ENCODE results near the gene MIPOL1.

The MIPOL1 gene

DNA sequence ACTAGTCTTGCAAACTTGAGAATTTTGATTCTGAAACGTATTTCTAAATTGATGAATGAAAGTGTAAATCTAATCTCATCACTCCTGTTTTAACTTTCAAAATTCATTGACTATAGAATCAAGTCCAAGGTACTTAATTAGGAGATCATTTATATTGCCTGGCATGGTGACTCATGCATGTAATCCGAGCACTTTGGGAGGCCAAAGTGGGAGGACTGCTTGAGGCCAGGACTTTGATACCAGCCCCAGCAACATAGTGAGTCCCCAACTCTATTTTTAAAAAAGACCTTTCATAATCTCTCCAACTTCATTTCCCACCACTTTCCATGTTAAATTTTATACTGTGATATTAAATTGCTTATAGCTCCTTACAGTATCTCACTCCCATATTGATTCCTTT, 3.0 kb upstream of the MIPOL1 start:
- TF ChIP-seq, protein P1, sequence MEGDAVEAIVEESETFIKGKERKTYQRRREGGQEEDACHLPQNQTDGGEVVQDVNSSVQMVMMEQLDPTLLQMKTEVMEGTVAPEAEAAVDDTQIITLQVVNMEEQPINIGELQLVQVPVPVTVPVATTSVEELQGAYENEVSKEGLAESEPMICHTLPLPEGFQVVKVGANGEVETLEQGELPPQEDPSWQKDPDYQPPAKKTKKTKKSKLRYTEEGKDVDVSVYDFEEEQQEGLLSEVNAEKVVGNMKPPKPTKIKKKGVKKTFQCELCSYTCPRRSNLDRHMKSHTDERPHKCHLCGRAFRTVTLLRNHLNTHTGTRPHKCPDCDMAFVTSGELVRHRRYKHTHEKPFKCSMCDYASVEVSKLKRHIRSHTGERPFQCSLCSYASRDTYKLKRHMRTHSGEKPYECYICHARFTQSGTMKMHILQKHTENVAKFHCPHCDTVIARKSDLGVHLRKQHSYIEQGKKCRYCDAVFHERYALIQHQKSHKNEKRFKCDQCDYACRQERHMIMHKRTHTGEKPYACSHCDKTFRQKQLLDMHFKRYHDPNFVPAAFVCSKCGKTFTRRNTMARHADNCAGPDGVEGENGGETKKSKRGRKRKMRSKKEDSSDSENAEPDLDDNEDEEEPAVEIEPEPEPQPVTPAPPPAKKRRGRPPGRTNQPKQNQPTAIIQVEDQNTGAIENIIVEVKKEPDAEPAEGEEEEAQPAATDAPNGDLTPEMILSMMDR (IDR thresholded peaks at IDR 0.05; ENCODE audit: insufficient read depth, low read depth, low read length, missing control alignments), result no peak
- H3K4me3 ChIP-seq (ENCODE audit: low read depth, low read length), result no peak overlapping the region
- DNase-seq (ENCODE audit: low read depth), result no peak

DNA sequence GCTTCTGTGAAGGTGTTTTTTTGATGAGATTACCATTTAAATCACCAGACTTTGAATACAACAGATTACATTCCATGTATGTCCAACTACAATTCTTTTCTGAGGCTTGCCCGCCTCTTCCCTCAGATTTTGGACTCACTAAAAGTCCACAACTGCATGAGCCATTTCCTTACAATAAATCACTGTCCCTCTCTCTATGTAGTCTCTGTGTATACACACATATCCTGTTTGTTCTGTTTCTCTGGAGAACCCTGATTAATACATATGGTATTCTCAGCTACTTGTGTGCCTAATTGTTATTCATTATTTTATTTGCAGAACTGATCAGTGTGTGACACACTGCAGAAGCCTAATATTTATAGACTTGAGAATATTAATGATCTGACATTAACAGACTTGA, 2.4 kb upstream of the MIPOL1 start:
- TF ChIP-seq, protein P1 (IDR thresholded peaks at IDR 0.05; ENCODE audit: insufficient read depth, low read depth, low read length, missing control alignments), result no peak
- H3K4me3 ChIP-seq (ENCODE audit: low read depth, low read length), result no peak overlapping the region
- DNase-seq (ENCODE audit: low read depth), result no peak

DNA sequence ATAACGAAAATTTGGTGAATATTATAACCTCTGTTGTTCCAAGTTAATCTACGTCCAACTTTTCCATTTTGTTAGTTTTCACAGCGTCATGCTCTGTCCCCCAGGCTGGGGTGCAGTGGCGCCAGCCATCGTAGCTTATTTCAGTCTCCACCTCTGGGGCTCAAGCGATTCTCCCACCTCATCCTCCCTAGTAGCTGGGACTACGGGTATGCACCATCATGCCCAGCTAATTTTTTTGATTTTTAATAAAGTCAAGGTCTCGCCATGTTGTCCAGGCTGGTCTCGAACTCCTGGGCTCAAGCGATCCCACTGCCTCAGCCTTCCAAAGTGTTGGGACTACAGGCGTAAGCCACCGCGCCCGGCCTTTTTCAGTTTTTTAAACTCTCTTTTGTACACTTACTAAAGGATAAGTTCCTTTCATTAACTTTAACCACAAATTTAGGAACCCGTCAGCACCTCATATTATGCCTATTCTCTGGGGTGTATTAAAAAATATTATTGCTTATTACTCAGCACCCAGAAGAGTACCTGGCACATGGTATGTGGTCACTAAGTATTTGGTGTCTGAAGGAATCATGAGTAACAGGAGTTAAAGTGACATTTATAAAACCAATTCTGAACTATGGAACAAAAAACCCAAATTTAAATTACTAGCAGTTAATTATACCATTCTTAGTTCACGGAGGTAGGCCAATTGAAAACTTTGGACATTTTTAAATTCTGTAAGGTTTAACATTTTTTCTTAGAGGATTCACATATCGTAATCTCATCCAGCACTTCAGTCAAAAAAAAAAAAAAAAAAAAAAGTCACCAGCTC, 925 bp upstream of the MIPOL1 start:
- no peak overlapping the region for H3K4me3 ChIP-seq (ENCODE audit: low read depth, low read length)
- no peak for DNase-seq (ENCODE audit: low read depth)
- TF ChIP-seq, protein P1 (IDR thresholded peaks at IDR 0.05; ENCODE audit: insufficient read depth, low read depth, low read length, missing control alignments), result no peak

DNA sequence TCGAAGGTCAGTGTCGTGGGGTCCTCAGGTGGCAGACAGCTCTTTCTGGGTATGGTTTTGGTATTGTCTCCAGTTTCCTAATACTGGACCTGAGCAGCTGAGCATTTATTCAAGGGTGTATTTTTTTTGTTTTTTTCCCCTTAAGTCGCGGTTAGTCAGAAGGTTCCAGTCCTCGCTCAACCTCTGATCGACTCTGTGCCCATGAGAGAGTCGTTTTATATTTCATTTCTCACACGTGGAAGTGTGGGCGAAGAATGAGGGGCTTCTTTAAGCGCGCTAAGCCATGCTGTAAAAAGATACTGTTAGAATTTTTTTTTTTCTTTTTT, 499 bp downstream of the MIPOL1 start:
- no peak overlapping the region for H3K4me3 ChIP-seq (ENCODE audit: low read depth, low read length)
- no peak for DNase-seq (ENCODE audit: low read depth)
- TF ChIP-seq, protein P1 (IDR thresholded peaks at IDR 0.05; ENCODE audit: insufficient read depth, low read depth, low read length, missing control alignments), result no peak

DNA sequence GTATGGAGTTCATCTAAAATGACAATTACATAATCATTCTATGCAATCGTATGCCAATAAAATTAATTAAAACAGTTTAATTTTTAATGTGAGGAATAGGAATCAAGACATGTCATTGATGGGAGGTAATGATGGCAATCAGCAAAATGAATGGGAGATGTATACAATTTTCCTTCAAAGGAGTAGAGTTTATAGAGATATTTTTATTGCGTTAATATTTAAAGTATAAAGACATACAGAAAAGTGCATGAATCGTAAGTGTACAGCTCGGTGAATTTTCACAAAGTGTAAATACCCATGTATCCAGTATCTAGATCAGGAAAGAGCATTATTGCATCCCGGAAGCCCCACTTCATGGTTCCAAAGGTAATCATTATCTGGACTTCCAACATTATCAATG, 1.2 kb downstream of the MIPOL1 start:
- TF ChIP-seq, protein P1 (IDR thresholded peaks at IDR 0.05; ENCODE audit: insufficient read depth, low read depth, low read length, missing control alignments), result no peak
- DNase-seq (ENCODE audit: low read depth), result no peak
- no peak overlapping the region for H3K4me3 ChIP-seq (ENCODE audit: low read depth, low read length)

DNA sequence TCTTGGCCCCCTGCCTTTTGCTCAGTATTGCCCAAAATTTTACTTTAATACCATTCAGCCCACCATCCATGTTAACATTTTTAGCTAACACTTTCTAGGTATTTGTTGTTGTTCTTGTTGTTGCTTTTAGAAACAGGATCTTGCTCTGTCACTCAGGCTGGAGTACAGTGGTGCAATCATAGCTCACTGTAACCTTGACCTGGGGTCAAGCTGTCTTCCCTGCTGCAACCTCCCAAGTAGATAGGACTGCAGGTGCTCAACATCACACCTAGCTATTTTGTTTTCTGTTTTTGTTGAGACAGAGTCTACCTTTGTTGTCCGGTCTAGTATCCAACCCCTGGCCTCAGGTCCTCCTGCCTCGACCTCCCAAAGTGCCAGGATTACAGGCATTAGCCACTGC, 4.0 kb downstream of the MIPOL1 start:
- no peak overlapping the region for H3K4me3 ChIP-seq (ENCODE audit: low read depth, low read length)
- TF ChIP-seq, protein P1 (IDR thresholded peaks at IDR 0.05; ENCODE audit: insufficient read depth, low read depth, low read length, missing control alignments), result no peak
- DNase-seq (ENCODE audit: low read depth), result no peak

DNA sequence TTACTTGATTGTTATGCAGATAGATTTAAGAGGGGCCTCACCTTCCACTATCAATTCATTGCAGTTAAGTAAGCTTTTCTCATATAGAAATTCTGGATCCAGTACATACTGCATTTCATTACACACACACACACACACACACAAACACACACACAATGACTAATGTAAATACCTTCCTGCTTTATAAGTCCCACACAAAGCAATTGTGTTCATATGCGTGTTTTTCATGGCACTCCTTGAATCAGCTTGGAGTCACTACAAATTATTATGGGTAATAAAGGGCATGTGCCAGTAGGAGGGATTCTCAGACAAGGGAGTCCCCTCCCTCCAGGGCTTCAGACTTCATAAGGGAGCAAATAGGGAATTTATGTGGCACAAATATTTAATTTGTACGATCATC, 4.5 kb downstream of the MIPOL1 start:
- no peak overlapping the region for H3K4me3 ChIP-seq (ENCODE audit: low read depth, low read length)
- no peak for DNase-seq (ENCODE audit: low read depth)
- TF ChIP-seq, protein P1 (IDR thresholded peaks at IDR 0.05; ENCODE audit: insufficient read depth, low read depth, low read length, missing control alignments), result no peak
